K562 (cell line): Measurements from ENCODE around the gene RASSF1. TPM values are rescaled to one million over a fixed set of nuclear protein-coding genes. Genes with fewer than 3 reads are reported as not detected.
A peak's percentile ranks its signal among the peaks of the same experiment; 100 is the strongest.

ENCODE experiments used
- ATF3 ChIP-seq, 2 experiments: fragments of 450-650 bp in 1 of 2; sonication (generic) in 1 of 2; formaldehyde crosslinking in 1 of 2; IDR thresholded peaks in 1 of 2; conservative IDR thresholded peaks in 1 of 2; 2 replicates each; pipeline versions ENCODE4 v1.6.1 to v1.8.1; 2016 to 2023; ENCODE audit warnings: mild to moderate bottlenecking in 2 of 2, moderate library complexity in 2 of 2, inconsistent platforms in 1 of 2, missing genetic modification reagents in 1 of 2
- HDAC3 ChIP-seq: fragments of 450-650 bp; IDR thresholded peaks from 2 replicates; pipeline ENCODE4 v1.6.1; 2018; ENCODE audit warnings: borderline replicate concordance, mild to moderate bottlenecking, moderate library complexity; ENCODE audit not compliant: partially characterized antibody
- HNRNPLL ChIP-seq: fragments of 200-400 bp; formaldehyde crosslinking; IDR thresholded peaks from 2 replicates; pipeline ENCODE4 v1.6.1; 2017; ENCODE audit warnings: low read length, low read depth, mild to moderate bottlenecking; ENCODE audit not compliant: poor library complexity, severe bottlenecking
- IRF1 ChIP-seq: sonication (generic); formaldehyde crosslinking; IDR thresholded peaks from 2 replicates; pipeline ENCODE4 v1.8.0; 2022; ENCODE audit warnings: missing genetic modification reagents, mild to moderate bottlenecking, borderline replicate concordance
- MCM5 ChIP-seq: fragments of 450-650 bp; IDR thresholded peaks from 2 replicates; pipeline ENCODE4 v1.6.1; 2016; ENCODE audit warnings: low read depth
- NUFIP1 ChIP-seq: fragments of 450-650 bp; IDR thresholded peaks from 2 replicates; pipeline ENCODE4 v1.6.1; 2018; ENCODE audit not compliant: partially characterized antibody
- SIX5 ChIP-seq, 2 experiments: IDR thresholded peaks; 2 replicates each; pipeline ENCODE4 v1.6.1; 2011; ENCODE audit warnings: low read length in 2 of 2, borderline replicate concordance in 1 of 2, low read depth in 1 of 2, mild to moderate bottlenecking in 1 of 2, moderate library complexity in 1 of 2; ENCODE audit not compliant: insufficient read depth in 1 of 2
- STAT5B ChIP-seq: fragments of 250-450 bp; sonication (Bioruptor Pico); IDR thresholded peaks from 2 replicates; pipeline ENCODE4 v1.8.0; 2021; ENCODE audit warnings: mild to moderate bottlenecking, inconsistent platforms
- TCF7 ChIP-seq: sonication (generic); IDR thresholded peaks from 2 replicates; pipeline ENCODE4 v1.6.1; 2016; ENCODE audit warnings: antibody characterized with exemption, borderline replicate concordance
- TFE3 ChIP-seq: fragments of 450-650 bp; formaldehyde crosslinking; IDR thresholded peaks from 2 replicates; pipeline ENCODE4 v1.4.0; 2020; ENCODE audit warnings: mild to moderate bottlenecking, mixed read lengths
- TSC22D4 ChIP-seq: fragments of 450-650 bp; IDR thresholded peaks from 2 replicates; pipeline ENCODE4 v1.6.1; 2016; ENCODE audit warnings: missing genetic modification characterization, missing biosample characterization, control low read depth
- ZBTB12 ChIP-seq: fragments of 250-450 bp; sonication (Bioruptor Pico); IDR thresholded peaks from 2 replicates; pipeline ENCODE4 v1.4.0; 2020
- ZNF143 ChIP-seq: sonication (generic); formaldehyde crosslinking; IDR thresholded peaks from 2 replicates; pipeline ENCODE4 v1.9.0; 2022; ENCODE audit warnings: mild to moderate bottlenecking, missing genetic modification reagents
- ZNF174 ChIP-seq: fragments of 250-450 bp; sonication (Bioruptor Pico); IDR thresholded peaks from 2 replicates; pipeline ENCODE4 v1.4.0; 2020; ENCODE audit warnings: mild to moderate bottlenecking
- ZNF311 ChIP-seq: fragments of 250-450 bp; sonication (Bioruptor Pico); IDR thresholded peaks from 2 replicates; pipeline ENCODE4 v1.4.0; 2020; ENCODE audit warnings: mild to moderate bottlenecking, moderate library complexity
- ZNF449 ChIP-seq: fragments of 250-450 bp; sonication (Bioruptor Pico); IDR thresholded peaks from 2 replicates; pipeline ENCODE4 v1.8.0; 2022; ENCODE audit warnings: moderate library complexity, mild to moderate bottlenecking, inconsistent platforms
- ZNF696 ChIP-seq: fragments of 250-450 bp; sonication (Bioruptor Pico); conservative IDR thresholded peaks from 2 replicates; pipeline ENCODE4 v1.4.0; 2020; ENCODE audit warnings: mild to moderate bottlenecking, moderate library complexity
- ZNF699 ChIP-seq: fragments of 250-450 bp; sonication (Bioruptor Pico); IDR thresholded peaks from 2 replicates; pipeline ENCODE4 v1.8.0; 2021; ENCODE audit warnings: mild to moderate bottlenecking, moderate library complexity; ENCODE audit not compliant: insufficient replicate concordance
- polyA plus RNA-seq, 8 experiments: library from polyadenylated mRNA; depleted of rRNA in 4 of 8; stranded (reverse) in 5 of 8; unstranded in 3 of 8; fragments of >200 nt; fragmentation: Nextera tagmentation in 2 of 8; fragmentation: Illumina TruSeq in 1 of 8; extraction: Ambion mirVana in 2 of 8; extraction: Trizol in 1 of 8; gene quantifications; 2 replicates each; pipeline versions ENCODE4 v1.2.1 to v1.2.3, GENCODE V29; 2011 to 2014; ENCODE audit warnings: inconsistent platforms in 1 of 8, missing spikeins in 1 of 8
- total RNA-seq, 7 experiments: library from RNA; depleted of rRNA in 6 of 7; stranded (reverse); fragments of >200 nt in 6 of 7; fragmentation: Illumina TruSeq in 2 of 7; extraction: Trizol in 2 of 7; gene quantifications; 2 replicates each; pipeline versions ENCODE4 v1.2.1 to v1.2.3, GENCODE V29; 2011 to 2021; ENCODE audit warnings: low replicate concordance in 1 of 7

Gene RASSF1
- total and polyA plus RNA-seq, 9 of the 15 experiments (the other 6 are each of a cell fraction or from before 2014, with no cell fraction given), result 3.6 to 57.1 (median 24.6) TPM

GRCh38 chr3:50350527-50351322, 10.1 kb upstream of the RASSF1 start, which contains the start of the genes CYB561D2 and NPRL2 (continued):
- TF ChIP-seq ZBTB12 (CRISPR knock-in tag), result peak; percentile 78
- TF ChIP-seq TCF7, result no peak
- no peak for TF ChIP-seq TSC22D4 (tag)
- no peak for TF ChIP-seq MCM5
- TF ChIP-seq ZNF449, result no peak
- no peak for TF ChIP-seq NUFIP1
- no peak for TF ChIP-seq IRF1 (CRISPR knock-in tag)
- no peak for TF ChIP-seq HDAC3
- TF ChIP-seq TFE3, result 0 out of 2 replicates have a peak, but pooled peaks have one; percentile 8
- peak; percentile 97 for TF ChIP-seq SIX5 (IDR thresholded peaks at IDR 0.05; ENCODE audit: borderline replicate concordance in 1 of 2, insufficient read depth in 1 of 2, low read depth in 1 of 2, low read length in 2 of 2)
- TF ChIP-seq ZNF174 (CRISPR knock-in tag), result no peak
- no peak for TF ChIP-seq ATF3 (IDR thresholded peaks at IDR 0.05)
- TF ChIP-seq ATF3 (CRISPR knock-in tag; conservative IDR thresholded peaks at IDR 0.05), result no peak
- no peak for TF ChIP-seq STAT5B (CRISPR knock-in tag)
- no peak for TF ChIP-seq ZNF699
- TF ChIP-seq HNRNPLL, result peak; percentile 56
- peak; percentile 100 for TF ChIP-seq ZNF143 (CRISPR knock-in tag)
- no peak for TF ChIP-seq ZNF696
- no peak for TF ChIP-seq ZNF311 (CRISPR knock-in tag)
